H1 (cell line): ENCODE results near the gene KIF26B. TPM values are rescaled to one million over a fixed set of nuclear protein-coding genes. Genes with fewer than 3 reads are reported as not detected.

Experiments used
- CTCF ChIA-PET: fragments of 300-600 bp; sonication (Branson Sonifier 250); formaldehyde crosslinking; loops from one replicate; lab custom pipeline; 2021; ENCODE audit not compliant: partially characterized antibody; lab: Charles Lee
- POLR2A ChIA-PET: fragments of 300-600 bp; sonication (Branson Sonifier 250); formaldehyde crosslinking; loops from one replicate; lab custom pipeline; 2021; ENCODE audit warnings: inconsistent platforms; ENCODE audit not compliant: partially characterized antibody; lab: Charles Lee
- DNase-seq, 2 experiments: peaks; one replicate each; pipeline versions ENCODE4 v3.0.0 to v3.0.0-alpha.2; 2010 to 2022; ENCODE audit warnings: low spot score in 2 of 2, low read depth in 1 of 2, mixed read lengths in 1 of 2
- FAIRE-seq: peaks from 2 replicates; lab custom pipeline; 2011; peaks lifted over from hg19 to GRCh38; lab: Jason Lieb, UNC
- H2AFZ ChIP-seq: 2 replicates; pipeline ENCODE4 v1.8.1; 2012; ENCODE audit warnings: low read length, inconsistent platforms
- H2AK5ac ChIP-seq: 2 replicates; pipeline ENCODE4 v1.6.1; 2013; ENCODE audit warnings: low read depth, low read length
- H2BK120ac ChIP-seq: replicated peaks from 2 replicates; pipeline ENCODE3; 2013; ENCODE audit warnings: low read depth, low read length, inconsistent platforms
- H2BK12ac ChIP-seq: 2 replicates; pipeline ENCODE4 v1.6.1; 2013; ENCODE audit warnings: low read depth, low read length
- H2BK15ac ChIP-seq: 2 replicates; pipeline ENCODE4 v1.6.1; 2013; ENCODE audit warnings: low read length
- H2BK20ac ChIP-seq: 2 replicates; pipeline ENCODE4 v1.6.1; 2013; ENCODE audit warnings: low read length
- H2BK5ac ChIP-seq: 2 replicates; pipeline ENCODE4 v1.6.1; 2013; ENCODE audit warnings: low read depth, low read length
- H3K14ac ChIP-seq: 2 replicates; pipeline ENCODE4 v1.6.1; 2013; ENCODE audit warnings: inconsistent platforms; ENCODE audit not compliant: insufficient read length
- H3K18ac ChIP-seq: 2 replicates; pipeline ENCODE4 v1.6.1; 2013; ENCODE audit warnings: low read length; ENCODE audit errors: extremely low read depth
- H3K23ac ChIP-seq: 2 replicates; pipeline ENCODE4 v1.6.1; 2013; ENCODE audit warnings: inconsistent platforms; ENCODE audit not compliant: insufficient read length
- H3K23me2 ChIP-seq: 2 replicates; pipeline ENCODE4 v1.6.1; 2013; ENCODE audit warnings: low read depth, low read length
- H3K27ac ChIP-seq: 2 replicates; pipeline ENCODE4 v1.6.1; 2011; ENCODE audit warnings: low read depth, low read length, inconsistent platforms
- H3K27me3 ChIP-seq, 4 experiments: replicated peaks in 1 of 4; 1 replicate in 1 of 4; 2 replicates in 3 of 4; pipeline versions ENCODE4 v1.6.1 to v1.8.1; 2011 to 2013; ENCODE audit warnings: low read length in 3 of 4, mild to moderate bottlenecking in 3 of 4, inconsistent platforms in 2 of 4, mixed read lengths in 2 of 4, moderate library complexity in 1 of 4; ENCODE audit not compliant: control insufficient read depth in 3 of 4, insufficient read depth in 3 of 4; ENCODE audit errors: extremely low read depth in 1 of 4
- H3K36me3 ChIP-seq, 4 experiments: 2 replicates each; pipeline versions ENCODE4 v1.6.1 to v1.8.1; 2011 to 2013; ENCODE audit warnings: mild to moderate bottlenecking in 4 of 4, low read length in 3 of 4, moderate library complexity in 2 of 4, control low read depth in 1 of 4, inconsistent platforms in 1 of 4; ENCODE audit not compliant: insufficient read depth in 4 of 4, control insufficient read depth in 2 of 4
- H3K4ac ChIP-seq: replicated peaks from 2 replicates; pipeline ENCODE3; 2013; ENCODE audit warnings: low read length, low read depth, mixed read lengths, inconsistent platforms; ENCODE audit not compliant: insufficient read length
- H3K4me1 ChIP-seq, 4 experiments: replicated peaks in 1 of 4; 1 replicate in 1 of 4; 2 replicates in 3 of 4; pipeline versions ENCODE4 v1.6.1 to v1.8.1; 2011 to 2013; ENCODE audit warnings: low read length in 3 of 4, inconsistent platforms in 2 of 4, mixed read lengths in 1 of 4; ENCODE audit not compliant: insufficient read depth in 4 of 4, control insufficient read depth in 3 of 4
- H3K4me2 ChIP-seq, 2 experiments: 2 replicates each; pipeline versions ENCODE4 v1.6.1 to v1.8.1; 2011 to 2013; ENCODE audit warnings: low read depth in 2 of 2, low read length in 2 of 2, control low read depth in 1 of 2, inconsistent platforms in 1 of 2, mild to moderate bottlenecking in 1 of 2; ENCODE audit not compliant: insufficient read depth in 1 of 2
- H3K4me3 ChIP-seq, 4 experiments: fragments of 200-600, 300-600 bp in 1 of 4; sonication (generic), shearing (Covaris generic), sonication (Bioruptor Twin) in 1 of 4; 2 replicates each; pipeline versions ENCODE4 v1.5.1 to v1.8.1; 2011 to 2016; ENCODE audit warnings: low read length in 4 of 4, low read depth in 3 of 4, control low read depth in 2 of 4, inconsistent platforms in 2 of 4, mild to moderate bottlenecking in 2 of 4, mixed read lengths in 1 of 4, moderate library complexity in 1 of 4; ENCODE audit not compliant: insufficient read depth in 2 of 4; ENCODE audit errors: extremely low read depth in 1 of 4
- H3K56ac ChIP-seq: replicated peaks from 2 replicates; pipeline ENCODE3; 2013; ENCODE audit warnings: low read depth, mild to moderate bottlenecking, mixed read lengths, low read length, inconsistent platforms; ENCODE audit not compliant: insufficient read length
- H3K79me1 ChIP-seq: 2 replicates; pipeline ENCODE4 v1.6.1; 2013; ENCODE audit warnings: low read depth, low read length, control low read depth
- H3K79me2 ChIP-seq, 2 experiments: 2 replicates each; pipeline versions ENCODE4 v1.6.1 to v1.8.1; 2012 to 2013; ENCODE audit warnings: low read length in 2 of 2, mild to moderate bottlenecking in 2 of 2, inconsistent platforms in 1 of 2; ENCODE audit not compliant: insufficient read depth in 2 of 2, control insufficient read depth in 1 of 2
- H3K9ac ChIP-seq, 4 experiments: replicated peaks in 1 of 4; 1 replicate in 1 of 4; 2 replicates in 3 of 4; pipeline versions ENCODE4 v1.6.1 to v1.8.1; 2011 to 2013; ENCODE audit warnings: low read depth in 3 of 4, low read length in 3 of 4, control low read depth in 2 of 4, mild to moderate bottlenecking in 2 of 4, moderate library complexity in 2 of 4, inconsistent platforms in 1 of 4; ENCODE audit errors: extremely low read depth in 1 of 4
- H3K9me3 ChIP-seq, 2 experiments: 2 replicates each; pipeline versions ENCODE4 v1.6.1 to v1.8.1; 2012 to 2013; ENCODE audit warnings: mild to moderate bottlenecking in 2 of 2, moderate library complexity in 2 of 2, control low read depth in 1 of 2, inconsistent platforms in 1 of 2, low read depth in 1 of 2, low read length in 1 of 2, mixed read lengths in 1 of 2; ENCODE audit not compliant: insufficient read depth in 2 of 2
- H4K20me1 ChIP-seq, 2 experiments: replicated peaks in 1 of 2; 2 replicates each; pipeline versions ENCODE3 to v1.8.1; 2011 to 2013; ENCODE audit warnings: inconsistent platforms in 2 of 2, low read length in 2 of 2, mild to moderate bottlenecking in 1 of 2; ENCODE audit not compliant: insufficient read depth in 2 of 2, control insufficient read depth in 1 of 2
- H4K5ac ChIP-seq: 2 replicates; pipeline ENCODE4 v1.6.1; 2013; ENCODE audit warnings: low read length, low read depth, mixed read lengths, inconsistent platforms; ENCODE audit not compliant: insufficient read length
- H4K8ac ChIP-seq: 2 replicates; pipeline ENCODE4 v1.8.0; 2013; ENCODE audit warnings: mild to moderate bottlenecking, moderate library complexity, low read length, inconsistent platforms; ENCODE audit not compliant: insufficient read depth; ENCODE audit errors: extremely low read depth
- H4K91ac ChIP-seq: replicated peaks from 2 replicates; pipeline ENCODE3; 2013; ENCODE audit warnings: low read length, mixed read lengths, inconsistent platforms; ENCODE audit not compliant: insufficient read length
- BACH1 ChIP-seq: IDR thresholded peaks from 2 replicates; pipeline ENCODE4 v1.6.1; 2012; ENCODE audit warnings: low read length, improper control_type of control experiment
- BCL11A ChIP-seq, 2 experiments: IDR thresholded peaks; one replicate each; pipeline ENCODE4 v1.6.1; 2011; ENCODE audit warnings: low read depth in 2 of 2, low read length in 2 of 2, mild to moderate bottlenecking in 2 of 2
- CBX8 ChIP-seq: fragments of 300-800, 300-1000 bp; sonication (generic); IDR thresholded peaks from 2 replicates; pipeline ENCODE4 v1.7.1; 2016; ENCODE audit warnings: low read depth, low read length, borderline replicate concordance
- CEBPB ChIP-seq: IDR thresholded peaks from 2 replicates; pipeline ENCODE4 v1.6.1; 2012; ENCODE audit warnings: low read depth, low read length
- GTF2F1 ChIP-seq: IDR thresholded peaks from 2 replicates; pipeline ENCODE4 v1.6.1; 2012; ENCODE audit warnings: low read depth, low read length, improper control_type of control experiment, borderline replicate concordance
- KDM1A ChIP-seq: fragments of 200-600, 300-600 bp; sonication (generic); IDR thresholded peaks from 2 replicates; pipeline ENCODE4 v1.7.1; 2016; ENCODE audit warnings: mild to moderate bottlenecking, low read length, borderline replicate concordance
- PHF8 ChIP-seq: fragments of 200-600 bp; sonication (generic); conservative IDR thresholded peaks from 2 replicates; pipeline ENCODE4 v1.7.1; 2012; ENCODE audit warnings: low read depth, mild to moderate bottlenecking, inconsistent platforms, low read length, moderate library complexity
- RBBP5 ChIP-seq: IDR thresholded peaks from 2 replicates; pipeline ENCODE4 v1.7.1; 2012; ENCODE audit warnings: low read depth, mild to moderate bottlenecking, inconsistent platforms, low read length, moderate library complexity, borderline replicate concordance
- SP2 ChIP-seq: IDR thresholded peaks from 2 replicates; pipeline ENCODE4 v1.6.1; 2012; ENCODE audit warnings: mild to moderate bottlenecking, low read length, inconsistent platforms
- SP4 ChIP-seq: IDR thresholded peaks from 2 replicates; pipeline ENCODE4 v1.6.1; 2012; ENCODE audit warnings: low read length, inconsistent platforms
- SRF ChIP-seq: IDR thresholded peaks from 2 replicates; pipeline ENCODE4 v1.6.1; 2011; ENCODE audit warnings: mild to moderate bottlenecking, low read depth, low read length, moderate library complexity
- SUZ12 ChIP-seq: fragments of 200-600 bp; sonication (generic); IDR thresholded peaks from 2 replicates; pipeline ENCODE4 v1.6.1; 2012; ENCODE audit warnings: mild to moderate bottlenecking, inconsistent platforms, low read length, moderate library complexity, mixed read lengths
- TAF1 ChIP-seq: IDR thresholded peaks from 2 replicates; pipeline ENCODE4 v1.6.1; 2011; ENCODE audit warnings: mild to moderate bottlenecking, low read depth, low read length
- TBP ChIP-seq: IDR thresholded peaks from 2 replicates; pipeline ENCODE4 v1.6.1; 2011; ENCODE audit warnings: low read depth, low read length, improper control_type of control experiment
- TCF12 ChIP-seq: IDR thresholded peaks from 2 replicates; pipeline ENCODE4 v1.6.1; 2011; ENCODE audit warnings: low read depth, mild to moderate bottlenecking, low read length
- WGBS, 2 experiments: shearing (Covaris generic) in 1 of 2; methylation state at CpG; one replicate each; pipeline versions ENCODE4 v1.1.6 to v1.1.7; 2013 to 2015; ENCODE audit warnings: low lambda C conversion rate in 2 of 2, mixed read lengths in 2 of 2, inconsistent platforms in 1 of 2, low coverage in 1 of 2, missing lambda C conversion rate in 1 of 2; ENCODE audit not compliant: insufficient replicate concordance in 2 of 2, insufficient coverage in 1 of 2, insufficient read length in 1 of 2; ENCODE audit errors: extremely low coverage in 1 of 2, missing lambda C conversion rate in 1 of 2; 5-methylcytosine and 5-hydroxymethylcytosine counted together
- polyA plus RNA-seq, 7 experiments: library from polyadenylated mRNA; depleted of rRNA in 3 of 7; stranded (reverse) in 5 of 7; unstranded in 2 of 7; fragments of >200 nt in 5 of 7; fragments of 200-250 nt in 2 of 7; gene quantifications; 1 replicate in 5 of 7; 2 replicates in 1 of 7; 4 replicates in 1 of 7; pipeline versions ENCODE4 v1.2.1 to v1.2.3, GENCODE V29; 2011 to 2013; ENCODE audit warnings: missing spikeins in 2 of 7, mixed read lengths in 2 of 7
- total RNA-seq: library from RNA; stranded (reverse); fragmentation: NEBNext Ultra II Directional; extraction: Animal tissue kit (Norgen Biotek cat#: 25700); gene quantifications from 2 replicates; pipeline ENCODE4 v1.2.1, GENCODE V29; 2021

KIF26B gene
- total and polyA plus RNA-seq, 2 of the 8 experiments (the other 6 are each of a cell fraction or from before 2014, with no cell fraction given): 0.06 to 0.28 TPM

GRCh38 chr1:245651093-245651492, 496.3 kb downstream of the KIF26B start:
- Histone ChIP-seq H2BK15ac (no peak overlapping the region), H3K79me2 (no peaks in the 10 kb centered on the region), H4K8ac (no peak overlapping the region), H2BK120ac (no peak overlapping the region), H3K23ac (no peak overlapping the region), H3K18ac (no peak overlapping the region), H3K27me3 (no peaks in the 10 kb centered on the region), H4K91ac (no peak overlapping the region), H3K9ac (no peak overlapping the region), H3K56ac (no peak overlapping the region), H3K4me1 (peaks cover 0 to 3% (median 2%) of the 10 kb centered on the region in 4 experiments; a peak in 1 of 7 replicates), H3K4ac (no peak overlapping the region), H3K23me2 (no peaks in the 10 kb centered on the region), H2AFZ (no peak overlapping the region), H3K79me1 (no peaks in the 10 kb centered on the region), H3K4me3 (no peak overlapping the region), H3K4me2 (no peak overlapping the region), H2BK5ac (no peak overlapping the region), H2BK20ac (no peak overlapping the region), H4K20me1 (no peaks in the 10 kb centered on the region), H4K5ac (no peak overlapping the region), H3K27ac (no peak overlapping the region), H3K9me3 (peaks cover 4 to 8% of the 10 kb centered on the region in 2 experiments; a peak in 3 of 4 replicates), H2AK5ac (no peak overlapping the region), H3K14ac (no peak overlapping the region), H3K36me3 (no peaks in the 10 kb centered on the region), H2BK12ac (no peak overlapping the region)
- FAIRE-seq: no peak
- POLR2A ChIA-PET: no interaction called here
- WGBS, 2 experiments: 87% methylated on average over 3 of the region's 3 CpGs; no CpG with 5 or more reads in 1 of the 2 experiments
- CTCF ChIA-PET: interaction anchor here (0.6 to 0.7 kb wide), 3 partner anchors 37 to 98 kb away, joined by 3 to 4 read pairs (median 3); no protein-coding TSS in a partner anchor
- no peak for DNase-seq
- no peak for TF ChIP-seq BCL11A (IDR thresholded peaks at IDR 0.05; ENCODE audit: low read depth in 2 of 2, low read length in 2 of 2)
- TF ChIP-seq TBP: no peak
- no peak for TF ChIP-seq TCF12
- no peak for TF ChIP-seq BACH1
- TF ChIP-seq KDM1A: no peak
- TF ChIP-seq SUZ12: no peak
- TF ChIP-seq SRF: no peak
- TF ChIP-seq RBBP5: no peak
- no peak for TF ChIP-seq CEBPB
- no peak for TF ChIP-seq CBX8
- no peak for TF ChIP-seq SP2
- TF ChIP-seq TAF1: no peak
- no peak for TF ChIP-seq GTF2F1
- TF ChIP-seq SP4: no peak
- TF ChIP-seq PHF8: no peak
